Measurements from ENCODE around the gene CDCP2.

The CDCP2 gene

GRCh38 chr1:54094001-54094729 is 58.6 kb downstream of the CDCP2 start:
- H3K27ac ChIP-seq (ENCODE audit: poor library complexity, severe bottlenecking) = no peak overlapping the region
- no peak for TF ChIP-seq CTCF (IDR thresholded peaks at IDR 0.05; ENCODE audit: poor library complexity, severe bottlenecking)
- ATAC-seq (ENCODE audit: low read depth) (no peak), DNase-seq (ENCODE audit: low spot score) (no peak)
- H3K9me3 ChIP-seq (ENCODE audit: severe bottlenecking) = no peaks in the 10 kb centered on the region
- no peak overlapping the region for H3K4me3 ChIP-seq (ENCODE audit: severe bottlenecking)
- H3K36me3 ChIP-seq (ENCODE audit: low read depth) = peaks cover 3% of the 10 kb centered on the region; the same call in 1 of the 2 replicates
- no peaks in the 10 kb centered on the region for H3K4me1 ChIP-seq (ENCODE audit: insufficient read depth, poor library complexity, severe bottlenecking)
- H3K27me3 ChIP-seq (ENCODE audit: insufficient read depth, poor library complexity, severe bottlenecking) = no peaks in the 10 kb centered on the region

DNA sequence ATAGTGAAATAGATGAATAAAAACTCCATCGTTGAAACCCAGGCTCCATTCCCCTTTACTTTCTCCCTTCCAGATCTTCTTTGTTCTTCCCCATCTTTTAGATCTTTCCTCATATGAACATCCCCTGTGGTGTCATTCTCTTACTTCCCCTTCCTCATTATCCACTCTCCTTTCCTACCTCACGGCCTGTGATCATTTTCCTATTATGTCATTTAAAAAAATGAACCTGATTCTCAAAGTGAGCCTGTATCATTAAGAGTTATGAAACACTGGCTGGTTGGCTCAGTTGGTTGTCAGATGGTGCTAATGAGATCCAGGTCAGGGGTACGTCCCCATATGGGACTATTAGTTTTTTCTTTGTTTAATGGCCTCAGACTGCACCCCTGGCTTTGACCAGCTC is 61.1 kb downstream of the CDCP2 start:
- 0 out of 2 replicates have a peak, but pooled peaks cover 3% of the 10 kb centered on the region for H3K36me3 ChIP-seq (ENCODE audit: low read depth)
- no peaks in the 10 kb centered on the region for H3K27me3 ChIP-seq (ENCODE audit: insufficient read depth, poor library complexity, severe bottlenecking)
- DNase-seq (ENCODE audit: low spot score) (no peak), ATAC-seq (ENCODE audit: low read depth) (no peak)
- H3K27ac ChIP-seq (ENCODE audit: poor library complexity, severe bottlenecking) = no peak overlapping the region
- H3K4me3 ChIP-seq (ENCODE audit: severe bottlenecking) = no peak overlapping the region
- no peaks in the 10 kb centered on the region for H3K9me3 ChIP-seq (ENCODE audit: severe bottlenecking)
- TF ChIP-seq CTCF (IDR thresholded peaks at IDR 0.05; ENCODE audit: poor library complexity, severe bottlenecking) = no peak
- no peaks in the 10 kb centered on the region for H3K4me1 ChIP-seq (ENCODE audit: insufficient read depth, poor library complexity, severe bottlenecking)

- 0 out of 2 replicates have a peak, but pooled peaks cover 3% of the 10 kb centered on the region for H3K36me3 ChIP-seq (ENCODE audit: low read depth)
- TF ChIP-seq CTCF (IDR thresholded peaks at IDR 0.05; ENCODE audit: poor library complexity, severe bottlenecking) = no peak
- H3K27me3 ChIP-seq (ENCODE audit: insufficient read depth, poor library complexity, severe bottlenecking) = no peaks in the 10 kb centered on the region
- no peak overlapping the region for H3K4me3 ChIP-seq (ENCODE audit: severe bottlenecking)
- no peaks in the 10 kb centered on the region for H3K9me3 ChIP-seq (ENCODE audit: severe bottlenecking)
- H3K4me1 ChIP-seq (ENCODE audit: insufficient read depth, poor library complexity, severe bottlenecking) = no peaks in the 10 kb centered on the region
- DNase-seq (ENCODE audit: low spot score) (no peak), ATAC-seq (ENCODE audit: low read depth) (no peak)
- H3K27ac ChIP-seq (ENCODE audit: poor library complexity, severe bottlenecking) = no peak overlapping the region
Observed at GRCh38 chr1:54088385-54088784, 64.4 kb downstream of the CDCP2 start.

GRCh38 chr1:54086754-54087153 is 66.0 kb downstream of the CDCP2 start:
- no peaks in the 10 kb centered on the region for H3K4me1 ChIP-seq (ENCODE audit: insufficient read depth, poor library complexity, severe bottlenecking)
- H3K27ac ChIP-seq (ENCODE audit: poor library complexity, severe bottlenecking) = no peak overlapping the region
- no peaks in the 10 kb centered on the region for H3K9me3 ChIP-seq (ENCODE audit: severe bottlenecking)
- H3K36me3 ChIP-seq (ENCODE audit: low read depth) = 0 out of 2 replicates have a peak, but pooled peaks cover 3% of the 10 kb centered on the region
- no peak for TF ChIP-seq CTCF (IDR thresholded peaks at IDR 0.05; ENCODE audit: poor library complexity, severe bottlenecking)
- no peaks in the 10 kb centered on the region for H3K27me3 ChIP-seq (ENCODE audit: insufficient read depth, poor library complexity, severe bottlenecking)
- DNase-seq (ENCODE audit: low spot score) (no peak), ATAC-seq (ENCODE audit: low read depth) (no peak)
- no peak overlapping the region for H3K4me3 ChIP-seq (ENCODE audit: severe bottlenecking)

GRCh38 chr1:54084794-54085193 is 68.0 kb downstream of the CDCP2 start:
- Histone ChIP-seq H3K36me3 (ENCODE audit: low read depth) (no peaks in the 10 kb centered on the region), H3K27me3 (ENCODE audit: insufficient read depth, poor library complexity, severe bottlenecking) (no peaks in the 10 kb centered on the region), H3K4me3 (ENCODE audit: severe bottlenecking) (no peak overlapping the region), H3K27ac (ENCODE audit: poor library complexity, severe bottlenecking) (no peak overlapping the region), H3K9me3 (ENCODE audit: severe bottlenecking) (no peaks in the 10 kb centered on the region), H3K4me1 (ENCODE audit: insufficient read depth, poor library complexity, severe bottlenecking) (no peaks in the 10 kb centered on the region)
- no peak for DNase-seq (ENCODE audit: low spot score)
- TF ChIP-seq CTCF (IDR thresholded peaks at IDR 0.05; ENCODE audit: poor library complexity, severe bottlenecking) = no peak
- no peak for ATAC-seq (ENCODE audit: low read depth)

All from RWPE2 (cell line).